Measurements from ENCODE around the gene PRKCE.

Gene PRKCE

DNA sequence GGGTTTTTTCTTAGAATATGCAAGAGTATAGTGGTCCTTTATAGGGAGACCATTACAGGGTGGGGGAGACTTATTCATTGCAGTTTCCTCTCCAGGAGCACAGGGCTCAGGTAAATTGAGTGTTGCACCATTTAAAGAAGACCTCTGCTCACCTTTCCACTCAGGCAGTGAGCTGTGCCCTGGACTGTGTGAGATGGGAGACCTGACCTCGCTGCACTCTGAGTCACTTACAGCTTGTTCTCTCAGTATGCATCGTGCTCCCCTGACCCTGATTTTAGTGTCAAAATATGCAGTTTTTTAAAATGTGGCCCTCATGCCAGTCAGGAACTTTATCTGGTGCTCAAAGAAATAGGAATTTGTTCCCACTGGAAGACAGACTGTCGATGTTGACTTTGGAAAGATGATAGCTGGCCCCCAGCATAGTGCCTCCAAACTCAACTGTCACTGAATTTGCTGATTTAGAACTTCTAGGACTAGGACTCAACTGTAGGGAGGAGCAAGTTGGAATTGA, 499.0 kb downstream of the PRKCE start:
- Mint-ChIP-seq H3K9me3 (no peaks in the 10 kb centered on the region), H3K27ac (peak overlapping the region; percentile 58), H3K4me3 (peak overlapping the region; percentile 13), H3K36me3 (peaks cover 67% of the 10 kb centered on the region), H3K4me1 (peaks cover 35% of the 10 kb centered on the region)
- ATAC-seq (peak; percentile 78), DNase-seq (ENCODE audit: low spot score in 2 of 2) (no peak)

DNA sequence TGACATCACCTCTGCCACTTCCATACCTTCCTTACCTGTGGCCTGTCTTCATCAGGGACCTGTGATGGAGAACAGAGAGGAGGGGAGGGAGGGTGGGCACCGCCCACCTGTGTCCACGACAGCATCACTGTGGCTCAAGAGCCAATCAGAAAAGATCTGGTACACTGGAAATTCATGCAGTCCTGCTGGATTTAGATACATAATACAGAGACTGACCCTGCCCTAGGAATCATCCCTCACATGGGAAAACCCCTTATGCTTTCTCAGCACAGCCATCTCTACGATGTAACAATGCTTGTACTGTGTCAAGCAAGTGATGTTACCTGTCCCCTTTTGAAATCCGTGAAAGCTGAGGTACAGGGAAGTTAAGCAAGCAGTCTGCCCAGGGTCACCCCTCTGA, 500.1 kb downstream of the PRKCE start:
- H3K4me3 Mint-ChIP-seq, result no peak overlapping the region
- H3K36me3 Mint-ChIP-seq, result peaks cover 70% of the 10 kb centered on the region
- ATAC-seq (no peak), DNase-seq (ENCODE audit: low spot score in 2 of 2) (no peak)
- peaks cover 26% of the 10 kb centered on the region for H3K4me1 Mint-ChIP-seq
- H3K9me3 Mint-ChIP-seq, result no peaks in the 10 kb centered on the region
- peak overlapping the region; percentile 58 for H3K27ac Mint-ChIP-seq

DNA sequence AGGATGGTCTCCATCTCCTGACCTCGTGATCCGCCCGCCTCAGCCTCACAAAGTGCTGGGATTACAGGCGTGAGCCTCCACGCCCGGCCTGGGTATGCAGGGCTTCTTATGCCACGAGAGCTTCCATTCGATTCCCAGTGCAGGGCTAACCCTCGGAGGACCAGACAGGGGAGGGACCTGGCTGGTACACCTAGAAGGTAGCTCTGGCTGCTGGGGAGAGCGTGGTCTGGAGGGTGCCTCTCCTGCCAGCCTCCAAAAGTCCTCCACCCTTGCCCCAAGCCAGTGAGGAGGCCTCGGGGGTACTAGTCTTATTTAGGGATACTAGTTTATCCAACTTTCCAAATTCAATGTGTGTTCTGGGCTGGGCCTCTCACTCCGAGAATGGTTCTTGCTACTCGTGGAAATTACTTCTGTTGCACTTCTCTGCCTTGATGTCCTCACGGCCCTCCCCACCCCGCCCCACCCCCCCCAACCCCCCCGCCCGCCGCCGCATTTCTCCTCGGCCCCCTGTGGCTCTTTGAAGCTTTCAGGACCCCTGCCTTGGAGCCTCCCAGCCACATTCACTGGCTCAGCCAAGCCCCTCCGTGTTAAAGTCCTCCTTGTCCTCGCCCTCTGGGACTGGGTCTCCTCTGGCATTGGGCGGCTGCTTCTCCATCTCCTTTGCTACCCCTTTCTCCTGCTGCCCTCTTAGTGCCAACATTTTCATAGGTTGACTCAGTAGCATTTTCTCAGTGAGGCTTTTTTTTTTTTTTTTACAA, 502.7 kb downstream of the PRKCE start:
- Mint-ChIP-seq H3K4me3 (no peak overlapping the region), H3K27ac (no peak overlapping the region), H3K9me3 (no peaks in the 10 kb centered on the region), H3K4me1 (peaks cover 15% of the 10 kb centered on the region), H3K36me3 (peaks cover 66% of the 10 kb centered on the region)
- no peak for ATAC-seq
- DNase-seq (ENCODE audit: low spot score in 2 of 2), result no peak

DNA sequence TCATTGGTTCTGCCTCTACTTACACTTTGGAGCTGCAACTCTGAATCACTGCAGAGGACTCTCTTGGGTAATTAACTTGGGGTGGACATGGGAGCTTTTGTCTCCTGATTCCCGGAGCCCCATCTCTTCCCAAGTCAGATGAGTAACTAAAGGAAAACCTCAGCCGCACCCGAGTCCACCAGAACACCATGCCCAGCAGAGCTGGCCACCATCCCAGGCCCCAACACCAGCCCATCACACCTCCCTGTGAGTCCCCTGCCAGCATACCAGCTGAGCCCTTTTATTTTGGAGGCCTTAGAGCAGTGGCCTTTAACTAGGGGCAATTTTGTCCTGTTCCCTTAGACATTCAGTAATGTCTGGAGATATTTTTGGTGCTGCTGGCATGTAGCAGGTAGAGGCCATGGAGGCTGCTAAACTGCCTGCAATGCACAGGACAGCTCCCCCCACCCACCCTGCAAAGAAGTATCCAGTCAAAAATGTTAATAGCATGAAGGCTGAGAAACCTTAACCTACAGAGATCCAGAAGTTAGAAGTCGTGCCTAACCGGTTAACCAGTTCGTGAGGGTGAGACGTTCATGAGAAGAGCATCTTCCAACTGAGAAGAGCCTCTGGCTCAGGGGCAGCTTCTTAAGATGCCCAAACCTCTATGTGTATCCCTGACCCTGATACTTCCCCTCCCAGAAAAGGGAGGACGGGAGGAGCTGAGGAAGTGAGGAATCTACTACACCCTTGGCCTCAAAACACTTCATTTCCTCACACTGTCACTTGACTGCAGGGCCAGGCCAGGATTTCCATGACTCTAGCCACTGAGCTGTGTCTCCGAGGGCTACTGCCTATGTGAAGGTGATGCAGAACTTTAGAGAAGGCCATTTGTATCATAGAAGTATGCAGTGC, 505.8 kb downstream of the PRKCE start:
- ATAC-seq, result no peak
- Mint-ChIP-seq H3K4me3 (no peak overlapping the region), H3K27ac (peak overlapping the region; percentile 36), H3K4me1 (peaks cover 14% of the 10 kb centered on the region), H3K36me3 (peaks cover 76% of the 10 kb centered on the region), H3K9me3 (no peaks in the 10 kb centered on the region)
- no peak for DNase-seq (ENCODE audit: low spot score in 2 of 2)

DNA sequence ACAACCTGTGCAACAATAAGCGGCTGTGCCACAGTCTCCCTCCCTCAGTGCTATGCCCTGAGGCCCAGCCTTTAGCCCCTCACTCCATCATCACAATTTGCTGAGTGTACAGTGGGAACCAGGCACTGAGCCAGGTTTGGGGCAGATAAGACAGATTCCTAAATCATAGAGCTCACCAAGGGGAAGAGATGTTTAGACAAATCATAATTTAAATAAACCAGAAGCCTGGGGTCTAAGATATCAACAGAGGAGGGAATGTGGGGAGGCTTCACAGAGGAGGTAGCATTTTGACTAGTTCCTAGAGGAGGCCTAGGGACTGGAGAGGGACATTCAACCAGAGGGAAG, 506.5 kb downstream of the PRKCE start:
- DNase-seq (ENCODE audit: low spot score in 2 of 2) (no peak), ATAC-seq (no peak)
- no peaks in the 10 kb centered on the region for H3K9me3 Mint-ChIP-seq
- no peak overlapping the region for H3K4me3 Mint-ChIP-seq
- peak overlapping the region; percentile 36 for H3K27ac Mint-ChIP-seq
- peaks cover 19% of the 10 kb centered on the region for H3K4me1 Mint-ChIP-seq
- peaks cover 76% of the 10 kb centered on the region for H3K36me3 Mint-ChIP-seq

DNA sequence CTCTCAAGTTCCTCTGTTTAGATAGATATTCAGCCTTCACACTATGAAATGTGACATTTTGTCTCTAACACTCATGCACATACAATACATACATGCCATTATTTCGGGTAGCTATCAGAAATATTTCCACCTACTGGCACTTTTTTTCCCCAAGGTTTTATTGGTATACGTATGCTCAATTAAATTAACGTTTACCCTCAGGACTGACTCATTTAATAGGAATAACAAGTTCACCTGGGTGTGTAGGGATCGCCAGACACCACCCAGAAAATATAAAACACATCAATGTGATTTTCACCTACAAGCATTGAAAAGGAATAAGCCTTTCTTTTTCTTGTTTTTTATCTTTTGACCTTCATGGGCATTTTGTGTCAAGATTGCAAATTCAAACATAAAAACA, 507.2 kb downstream of the PRKCE start:
- no peak for DNase-seq (ENCODE audit: low spot score in 2 of 2)
- H3K27ac Mint-ChIP-seq, result no peak overlapping the region
- H3K9me3 Mint-ChIP-seq, result no peaks in the 10 kb centered on the region
- peaks cover 20% of the 10 kb centered on the region for H3K4me1 Mint-ChIP-seq
- ATAC-seq, result no peak
- peaks cover 75% of the 10 kb centered on the region for H3K36me3 Mint-ChIP-seq
- no peak overlapping the region for H3K4me3 Mint-ChIP-seq

DNA sequence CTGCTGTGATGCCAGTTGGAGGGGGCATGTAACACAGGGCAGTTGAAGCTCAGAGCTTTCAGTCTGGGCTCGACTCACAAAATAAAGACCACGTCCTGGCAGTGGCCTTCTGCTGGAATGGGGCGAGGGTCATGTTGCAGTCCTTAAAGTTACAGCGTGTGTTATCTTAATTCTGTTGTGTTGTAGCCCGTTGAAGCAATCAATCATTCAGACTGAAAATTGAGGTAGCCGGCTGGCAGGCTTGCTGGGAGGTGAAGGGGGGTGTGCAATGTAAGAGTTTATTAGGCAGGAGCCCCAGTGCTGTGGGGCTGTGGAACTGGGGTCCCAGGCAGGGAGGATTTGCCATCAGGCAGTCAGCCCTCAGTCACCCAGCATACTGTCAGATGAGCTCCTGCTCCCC, 508.9 kb downstream of the PRKCE start:
- Mint-ChIP-seq H3K27ac (no peak overlapping the region), H3K4me1 (peaks cover 24% of the 10 kb centered on the region), H3K4me3 (no peak overlapping the region), H3K9me3 (no peaks in the 10 kb centered on the region), H3K36me3 (peaks cover 69% of the 10 kb centered on the region)
- DNase-seq (ENCODE audit: low spot score in 2 of 2) (no peak), ATAC-seq (no peak)

DNA sequence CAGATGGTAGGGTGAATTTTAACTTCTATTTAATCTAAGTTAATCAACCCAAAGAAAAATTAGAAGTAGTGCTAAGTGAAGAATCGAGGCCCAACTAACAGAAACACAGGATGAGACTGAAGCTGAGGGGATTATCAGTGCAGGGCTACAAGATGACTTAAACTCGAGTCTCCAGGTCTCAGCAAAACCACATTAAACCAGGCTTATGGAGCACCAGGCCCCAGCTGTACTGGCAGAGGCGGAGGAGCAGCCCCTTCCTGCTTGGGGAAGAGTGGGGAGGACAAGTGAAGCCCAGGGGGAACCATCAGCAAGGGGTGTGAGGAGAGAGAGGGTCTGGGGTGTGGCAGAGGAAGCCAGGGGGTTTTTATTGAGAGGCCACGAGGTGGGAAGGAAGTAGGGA, 509.8 kb downstream of the PRKCE start:
- Mint-ChIP-seq H3K4me3 (no peak overlapping the region), H3K9me3 (no peaks in the 10 kb centered on the region), H3K4me1 (peaks cover 24% of the 10 kb centered on the region), H3K36me3 (peaks cover 65% of the 10 kb centered on the region), H3K27ac (peak overlapping the region; percentile 92)
- no peak for DNase-seq (ENCODE audit: low spot score in 2 of 2)
- ATAC-seq, result no peak

DNA sequence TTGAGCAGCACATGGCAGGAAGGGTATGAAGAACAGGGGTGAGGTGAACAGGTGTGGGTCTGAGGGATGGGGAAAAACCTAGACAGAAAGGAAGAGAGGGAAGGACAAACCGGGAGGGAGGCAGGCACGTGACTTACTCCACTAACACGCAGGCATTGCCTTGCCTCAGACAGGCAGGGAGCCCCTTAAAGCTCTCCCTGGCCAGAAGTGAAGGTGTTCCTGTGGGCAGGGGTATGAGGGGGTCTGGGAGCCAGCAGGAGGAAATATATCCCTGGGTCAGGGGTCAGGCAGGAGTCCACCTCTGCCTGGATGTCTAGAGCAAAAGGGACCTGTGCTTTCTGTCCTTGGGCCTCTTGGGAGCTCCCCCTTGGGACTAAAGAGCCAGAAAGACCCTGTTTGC, 510.4 kb downstream of the PRKCE start:
- H3K27ac Mint-ChIP-seq, result peak overlapping the region; percentile 92

DNA sequence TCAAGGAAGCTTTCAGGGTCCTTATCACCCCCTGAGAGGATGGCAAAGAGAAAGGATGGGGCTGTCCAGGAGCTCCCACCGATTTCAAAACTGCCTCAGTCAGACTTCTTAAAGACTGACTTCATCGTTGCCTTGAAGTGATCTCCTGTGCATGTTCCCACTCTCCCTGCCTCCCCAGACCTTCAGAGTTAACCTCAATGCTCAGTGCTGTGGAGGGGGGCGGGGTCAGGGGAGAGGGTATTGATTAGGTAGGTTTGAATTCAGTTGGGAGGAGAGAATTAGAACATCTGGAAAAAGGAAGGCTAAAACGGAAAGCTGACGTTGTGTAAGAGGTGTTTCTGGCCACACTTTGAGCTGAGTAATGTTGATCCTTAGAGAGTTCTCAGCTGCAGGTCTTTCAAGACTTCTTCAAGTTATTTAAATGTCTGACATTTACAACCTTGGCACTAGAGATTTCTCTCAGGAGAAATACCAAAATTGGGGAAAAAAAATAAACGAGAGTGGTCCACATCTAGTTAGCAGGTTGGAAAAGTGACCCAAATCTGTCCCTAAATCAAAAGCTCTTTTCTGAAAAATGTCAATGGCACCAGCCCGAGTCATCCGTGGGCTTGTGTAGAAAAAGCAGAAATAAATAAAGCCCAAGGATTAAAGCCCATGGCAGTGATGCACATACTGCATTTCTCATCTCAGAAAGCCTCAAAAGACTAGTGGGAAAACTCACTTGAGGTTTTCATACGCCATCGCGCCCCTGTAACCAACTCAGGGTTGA, 511.0 kb downstream of the PRKCE start:
- ATAC-seq (no peak), DNase-seq (ENCODE audit: low spot score in 2 of 2) (no peak)
- H3K4me3 Mint-ChIP-seq, result no peak overlapping the region
- peaks cover 53% of the 10 kb centered on the region for H3K36me3 Mint-ChIP-seq
- no peaks in the 10 kb centered on the region for H3K9me3 Mint-ChIP-seq
- H3K27ac Mint-ChIP-seq, result no peak overlapping the region
- H3K4me1 Mint-ChIP-seq, result peaks cover 24% of the 10 kb centered on the region

More for the DNA sequence above, 510.4 kb downstream of the PRKCE start:
- H3K36me3 Mint-ChIP-seq, result peaks cover 59% of the 10 kb centered on the region
- ATAC-seq, result no peak
- H3K4me1 Mint-ChIP-seq, result peaks cover 24% of the 10 kb centered on the region
- DNase-seq (ENCODE audit: low spot score in 2 of 2), result no peak
- no peaks in the 10 kb centered on the region for H3K9me3 Mint-ChIP-seq
- H3K4me3 Mint-ChIP-seq, result no peak overlapping the region

DNA sequence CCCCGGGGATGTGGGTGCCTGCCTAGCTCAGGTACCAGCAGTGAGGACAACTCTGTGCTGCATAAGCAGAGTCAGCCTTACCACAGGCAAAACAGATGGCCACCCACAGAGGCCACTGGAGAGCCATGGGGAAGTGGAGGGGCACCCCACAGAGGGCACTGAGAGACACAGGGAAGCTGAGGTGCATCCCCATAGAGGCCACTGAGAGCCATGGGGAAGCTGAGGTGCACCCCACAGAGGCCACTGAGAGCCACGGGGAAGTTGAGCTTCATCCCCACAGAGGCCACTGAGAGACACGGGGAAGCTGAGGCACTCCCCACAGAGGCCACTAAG, 511.6 kb downstream of the PRKCE start:
- Mint-ChIP-seq H3K9me3 (no peaks in the 10 kb centered on the region), H3K4me1 (peaks cover 24% of the 10 kb centered on the region), H3K27ac (no peak overlapping the region), H3K36me3 (peaks cover 53% of the 10 kb centered on the region), H3K4me3 (no peak overlapping the region)
- ATAC-seq, result peak; percentile 66
- DNase-seq (ENCODE audit: low spot score in 2 of 2), result no peak

DNA sequence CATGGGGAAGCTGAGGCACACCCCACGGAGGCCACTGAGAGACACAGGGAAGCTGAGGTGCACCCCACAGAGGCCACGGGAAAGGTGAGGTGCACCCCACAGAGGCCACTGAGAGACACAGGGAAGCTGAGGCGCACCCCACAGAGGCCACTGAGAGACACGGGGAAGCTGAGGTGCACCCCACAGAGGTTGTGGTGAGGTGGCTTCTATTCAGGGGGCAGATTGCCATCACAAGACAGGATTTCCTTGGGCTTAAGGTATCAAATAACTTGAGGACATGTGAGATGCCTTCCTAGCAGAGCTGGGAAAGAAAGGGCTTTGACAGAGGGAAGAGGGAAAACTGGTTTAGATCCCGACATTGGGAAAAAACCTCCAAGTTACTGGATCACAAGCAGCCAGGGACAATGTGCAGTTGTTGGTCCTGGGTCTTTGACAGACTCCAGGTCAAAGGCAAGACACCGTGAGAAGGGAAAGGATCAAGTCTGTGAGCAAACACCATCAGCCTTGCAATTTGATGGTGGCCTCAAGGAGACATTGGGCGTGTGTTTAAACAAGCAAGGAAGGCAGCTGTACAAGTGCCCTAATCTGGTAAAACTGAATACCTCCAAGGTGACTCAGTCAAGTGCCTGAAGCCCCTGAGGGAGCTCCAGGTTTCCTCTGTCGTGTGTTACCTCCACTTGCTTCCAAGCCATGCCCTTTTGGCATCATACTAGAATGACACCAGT, 512.5 kb downstream of the PRKCE start:
- peaks cover 53% of the 10 kb centered on the region for H3K36me3 Mint-ChIP-seq
- no peak overlapping the region for H3K4me3 Mint-ChIP-seq
- DNase-seq (ENCODE audit: low spot score in 2 of 2) (no peak), ATAC-seq (peak; percentile 17)
- H3K4me1 Mint-ChIP-seq, result peaks cover 24% of the 10 kb centered on the region
- no peaks in the 10 kb centered on the region for H3K9me3 Mint-ChIP-seq
- H3K27ac Mint-ChIP-seq, result peak overlapping the region; percentile 65

DNA sequence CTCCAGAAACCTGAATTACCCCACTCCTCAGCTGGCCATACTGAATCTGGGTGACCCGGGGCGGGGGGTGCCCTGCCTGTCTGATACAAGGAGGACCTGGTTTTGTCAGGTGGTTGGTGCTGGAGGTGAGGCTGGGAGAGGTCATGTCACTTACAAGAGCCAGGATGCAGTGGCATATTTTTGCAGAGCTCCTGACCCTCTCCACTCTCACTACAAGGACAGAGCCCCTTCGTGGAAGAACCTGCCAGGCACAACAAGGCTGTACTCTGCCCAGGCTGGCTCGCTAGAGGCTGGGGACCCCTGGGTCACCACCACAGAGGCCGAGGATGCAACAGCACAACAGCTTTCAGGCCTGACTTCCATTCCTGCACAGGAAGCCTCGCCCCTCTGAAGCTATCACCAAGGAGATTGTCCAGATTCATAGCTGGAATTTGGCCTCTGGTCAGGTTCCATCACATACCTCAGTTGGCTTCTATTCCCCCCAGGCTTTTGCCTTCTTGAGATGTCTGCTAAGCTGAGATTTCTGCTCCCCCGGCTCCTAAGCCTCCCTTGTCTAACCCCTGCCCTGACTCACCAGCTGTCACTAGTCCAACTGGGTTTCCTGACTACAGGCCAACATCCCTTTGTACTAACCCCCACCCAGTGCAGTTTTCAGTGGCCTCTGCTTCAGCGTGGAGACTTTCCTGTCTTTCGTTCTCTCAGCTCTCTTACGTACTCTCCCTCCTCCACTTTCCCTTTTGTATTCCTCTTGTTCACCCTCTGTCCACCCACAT, 513.2 kb downstream of the PRKCE start:
- DNase-seq (ENCODE audit: low spot score in 2 of 2) (no peak), ATAC-seq (peak; percentile 19)
- no peak overlapping the region for H3K27ac Mint-ChIP-seq
- H3K4me1 Mint-ChIP-seq, result peaks cover 24% of the 10 kb centered on the region
- H3K9me3 Mint-ChIP-seq, result no peaks in the 10 kb centered on the region
- no peak overlapping the region for H3K4me3 Mint-ChIP-seq
- H3K36me3 Mint-ChIP-seq, result peaks cover 45% of the 10 kb centered on the region

DNA sequence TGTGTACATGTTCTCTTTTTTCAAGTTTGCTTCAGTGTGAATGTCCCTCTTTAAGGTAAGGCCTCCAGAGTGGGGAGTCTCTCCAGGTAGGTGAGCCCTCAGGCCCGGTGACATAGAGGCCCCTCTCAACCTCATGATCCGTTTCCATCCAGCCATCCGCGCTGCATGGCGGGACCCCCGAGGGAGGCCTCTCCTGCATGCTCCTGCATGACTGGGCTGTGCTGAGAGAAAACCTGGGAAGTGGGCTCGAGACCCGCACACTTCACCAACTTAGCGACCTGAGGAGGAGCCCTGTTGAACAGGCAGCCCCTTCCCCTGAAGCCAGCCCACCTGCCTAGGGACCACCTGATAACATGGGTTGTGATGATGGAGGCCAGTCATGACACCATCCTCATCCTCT, 514.4 kb downstream of the PRKCE start:
- Mint-ChIP-seq H3K36me3 (peaks cover 34% of the 10 kb centered on the region), H3K4me3 (no peak overlapping the region), H3K9me3 (no peaks in the 10 kb centered on the region), H3K4me1 (peaks cover 23% of the 10 kb centered on the region), H3K27ac (no peak overlapping the region)
- no peak for ATAC-seq
- DNase-seq (ENCODE audit: low spot score in 2 of 2), result no peak
